SK-N-SH (cell line): ENCODE results near the gene FLT3LG. TPM values are rescaled to one million over a fixed set of nuclear protein-coding genes. Genes with fewer than 3 reads are reported as not detected.

Experiments
- CTCF ChIA-PET: fragments of 300-600, 350-600 bp; formaldehyde crosslinking; extraction: SDS; loops from one replicate; lab custom pipeline; 2021; lab: Yijun Ruan, JAX
- POLR2A ChIA-PET: fragments of 350-600 bp; sonication (Branson Sonifier 250); formaldehyde crosslinking; extraction: SDS; loops from one replicate; lab custom pipeline; 2020; ENCODE audit warnings: antibody characterized with exemption, inconsistent platforms; lab: Yijun Ruan, JAX
- DNase-seq: peaks from one replicate; pipeline ENCODE4 v3.0.0; 2012
- H2AFZ ChIP-seq: fragments of 200-600 bp; sonication (generic); 2 replicates; pipeline ENCODE4 v1.8.1; 2016; ENCODE audit warnings: antibody characterized with exemption, mild to moderate bottlenecking, low read depth
- H3F3A ChIP-seq: fragments of 200-600 bp; sonication (generic); replicated peaks from 2 replicates; pipeline ENCODE3; 2016; ENCODE audit warnings: antibody characterized with exemption, mild to moderate bottlenecking; ENCODE audit not compliant: insufficient read depth
- H3K27ac ChIP-seq, 2 experiments: fragments of 200-500 bp in 1 of 2; fragments of 200-600 bp in 1 of 2; sonication (Bioruptor generic) in 1 of 2; sonication (generic), shearing (Covaris generic) in 1 of 2; 2 replicates each; pipeline versions ENCODE4 v1.5.1 to v1.6.1; 2014 to 2016; ENCODE audit warnings: low read depth in 2 of 2, inconsistent platforms in 1 of 2, low read length in 1 of 2, mild to moderate bottlenecking in 1 of 2, mixed read lengths in 1 of 2
- H3K27me3 ChIP-seq: fragments of 200-600 bp; sonication (generic), shearing (Covaris generic); 2 replicates; pipeline ENCODE4 v1.6.1; 2016; ENCODE audit warnings: mixed run types; ENCODE audit not compliant: insufficient read depth
- H3K36me3 ChIP-seq, 2 experiments: fragments of 200-500 bp in 1 of 2; fragments of 200-600 bp in 1 of 2; sonication (Bioruptor generic) in 1 of 2; sonication (generic) in 1 of 2; replicated peaks in 1 of 2; 2 replicates each; pipeline versions ENCODE3 to v1.5.1; 2014 to 2016; ENCODE audit warnings: low read length in 1 of 2, mild to moderate bottlenecking in 1 of 2; ENCODE audit not compliant: insufficient read depth in 2 of 2, control insufficient read depth in 1 of 2
- H3K4me1 ChIP-seq, 2 experiments: fragments of 200-500 bp in 1 of 2; fragments of 200-600 bp in 1 of 2; sonication (Bioruptor generic) in 1 of 2; sonication (generic), shearing (Covaris generic) in 1 of 2; 2 replicates each; pipeline versions ENCODE4 v1.5.1 to v1.6.1; 2014 to 2016; ENCODE audit warnings: low read depth in 1 of 2, low read length in 1 of 2, mixed run types in 1 of 2; ENCODE audit not compliant: insufficient read depth in 2 of 2, control insufficient read depth in 1 of 2
- H3K4me2 ChIP-seq: fragments of 200-600 bp; sonication (generic), shearing (Covaris generic); 2 replicates; pipeline ENCODE4 v1.6.1; 2017; ENCODE audit warnings: mixed run types
- H3K4me3 ChIP-seq, 2 experiments: fragments of 200-500 bp in 1 of 2; fragments of 200-600 bp in 1 of 2; sonication (Bioruptor generic) in 1 of 2; sonication (generic), shearing (Covaris generic) in 1 of 2; 2 replicates each; pipeline versions ENCODE4 v1.5.1 to v1.8.1; 2014 to 2016; ENCODE audit warnings: low read depth in 2 of 2, inconsistent platforms in 1 of 2, low read length in 1 of 2, mild to moderate bottlenecking in 1 of 2, mixed read lengths in 1 of 2, moderate library complexity in 1 of 2
- H3K79me2 ChIP-seq: fragments of 200-600 bp; sonication (generic); 2 replicates; pipeline ENCODE4 v1.8.1; 2017; ENCODE audit warnings: mild to moderate bottlenecking; ENCODE audit not compliant: insufficient read depth
- H3K9ac ChIP-seq: fragments of 200-600 bp; sonication (generic); 2 replicates; pipeline ENCODE4 v1.6.1; 2017; ENCODE audit warnings: mixed run types
- H3K9me2 ChIP-seq: fragments of 200-600 bp; sonication (generic); 2 replicates; pipeline ENCODE4 v1.6.1; 2017; ENCODE audit warnings: mixed run types
- H3K9me3 ChIP-seq: fragments of 200-600 bp; sonication (generic); 2 replicates; pipeline ENCODE4 v1.6.1; 2017; ENCODE audit warnings: mixed run types, mild to moderate bottlenecking, moderate library complexity
- H4K20me1 ChIP-seq: fragments of 200-600 bp; sonication (generic); 2 replicates; pipeline ENCODE4 v1.6.1; 2017; ENCODE audit warnings: mild to moderate bottlenecking, mixed run types; ENCODE audit not compliant: insufficient read depth
- CTCF ChIP-seq: fragments of 200-600 bp; sonication (generic); IDR thresholded peaks from 2 replicates; pipeline ENCODE4 v1.6.1; 2017; ENCODE audit warnings: antibody characterized with exemption, mild to moderate bottlenecking, moderate library complexity
- EP300 ChIP-seq, 2 experiments: IDR thresholded peaks; 2 replicates each; pipeline versions ENCODE4 v1.4.0 to v1.6.1; 2012; ENCODE audit warnings: borderline replicate concordance in 1 of 2, low read depth in 1 of 2, low read length in 1 of 2
- EZH2phosphoT487 ChIP-seq: fragments of 200-600 bp; sonication (generic); IDR thresholded peaks from 2 replicates; pipeline ENCODE4 v1.6.1; 2017; ENCODE audit warnings: low read depth, mixed run types, mild to moderate bottlenecking, antibody characterized with exemption, moderate library complexity, borderline replicate concordance
- FOSL2 ChIP-seq: IDR thresholded peaks from 2 replicates; pipeline ENCODE4 v1.4.0; 2012; ENCODE audit warnings: low read depth, mild to moderate bottlenecking, moderate library complexity, borderline replicate concordance
- FOXJ3 ChIP-seq: sonication (generic); formaldehyde crosslinking; IDR thresholded peaks from 2 replicates; pipeline ENCODE4 v1.5.1; 2020; ENCODE audit warnings: mild to moderate bottlenecking, missing genetic modification reagents
- FOXM1 ChIP-seq: IDR thresholded peaks from 2 replicates; pipeline ENCODE4 v1.4.0; 2012; ENCODE audit warnings: low read depth, mild to moderate bottlenecking
- GABPA ChIP-seq: IDR thresholded peaks from 2 replicates; pipeline ENCODE4 v1.4.0; 2012; ENCODE audit warnings: low read depth, mild to moderate bottlenecking
- JUND ChIP-seq: IDR thresholded peaks from 2 replicates; pipeline ENCODE4 v1.4.0; 2012
- MXI1 ChIP-seq: IDR thresholded peaks from 2 replicates; pipeline ENCODE4 v1.6.1; 2012; ENCODE audit warnings: mild to moderate bottlenecking, low read depth, low read length, improper control_type of control experiment
- NRF1 ChIP-seq: IDR thresholded peaks from 2 replicates; pipeline ENCODE4 v1.6.1; 2012; ENCODE audit warnings: low read depth, mild to moderate bottlenecking, low read length
- PBX3 ChIP-seq: IDR thresholded peaks from 2 replicates; pipeline ENCODE4; 2012
- RAD21 ChIP-seq: IDR thresholded peaks from 2 replicates; pipeline ENCODE4 v1.6.1; 2012; ENCODE audit warnings: mild to moderate bottlenecking, low read length
- RFX5 ChIP-seq: IDR thresholded peaks from 2 replicates; pipeline ENCODE4 v1.6.1; 2012; ENCODE audit warnings: mild to moderate bottlenecking, improper control_type of control experiment, low read length
- RXRA ChIP-seq: IDR thresholded peaks from 2 replicates; pipeline ENCODE4 v1.4.0; 2012; ENCODE audit warnings: low read depth, mild to moderate bottlenecking, borderline replicate concordance
- SIN3A ChIP-seq: IDR thresholded peaks from 2 replicates; pipeline ENCODE4 v1.6.1; 2012; ENCODE audit warnings: low read depth, mild to moderate bottlenecking, low read length, moderate library complexity, borderline replicate concordance
- ZBTB33 ChIP-seq: IDR thresholded peaks from 2 replicates; pipeline ENCODE4 v1.4.0; 2012; ENCODE audit warnings: low read depth, borderline replicate concordance
- WGBS: methylation state at CpG from one replicate; pipeline ENCODE4 v1.1.6; 2017; ENCODE audit warnings: low lambda C conversion rate; 5-methylcytosine and 5-hydroxymethylcytosine counted together
- polyA plus RNA-seq, 3 experiments: library from polyadenylated mRNA; depleted of rRNA; stranded (reverse); fragments of >200 nt; gene quantifications; 2 replicates each; pipeline ENCODE4 v1.2.3, GENCODE V29; 2012

Gene FLT3LG
- polyA plus RNA-seq, 1 of the 3 experiments (the other 2 are of a cell fraction) = 6.4 TPM

- Histone ChIP-seq H3K4me1 (peaks cover 0 to 9% of the 10 kb centered on the region in 2 experiments; a peak in 1 of 4 replicates), H3K9me3 (no peaks in the 10 kb centered on the region), H3K79me2 (no peaks in the 10 kb centered on the region), H3K4me3 (peak overlapping the region in 1 of 2 experiments; percentile 78; a peak in 1 of 4 replicates), H3K27me3 (no peaks in the 10 kb centered on the region), H3K36me3 (no peaks in the 10 kb centered on the region), H3F3A (no peaks in the 10 kb centered on the region), H3K27ac (no peak overlapping the region), H3K4me2 (peak overlapping the region; percentile 99), H3K9me2 (no peaks in the 10 kb centered on the region), H3K9ac (no peak overlapping the region), H2AFZ (no peak overlapping the region), H4K20me1 (no peaks in the 10 kb centered on the region)
- 97% methylated on average over 5 of the region's 21 CpGs for WGBS
- no peak for TF ChIP-seq GABPA
- TF ChIP-seq SIN3A = no peak
- no peak for TF ChIP-seq NRF1
- no peak for TF ChIP-seq EP300 (IDR thresholded peaks at IDR 0.05; ENCODE audit: borderline replicate concordance in 1 of 2, low read depth in 1 of 2, low read length in 1 of 2)
- no peak for TF ChIP-seq MXI1
- TF ChIP-seq CTCF = no peak
- TF ChIP-seq RAD21 = no peak
- TF ChIP-seq FOSL2 = no peak
- TF ChIP-seq EZH2phosphoT487 = no peak
- TF ChIP-seq FOXM1 = no peak
- no peak for TF ChIP-seq JUND
- TF ChIP-seq FOXJ3 (CRISPR knock-in tag) = no peak
- no peak for TF ChIP-seq RXRA
- CTCF ChIA-PET = interaction anchor here (0.6 to 2.2 kb wide), 8 partner anchors 11 to 56 kb away, joined by 3 to 11 read pairs (median 4); partner anchors contain the start of gene RCN3
- DNase-seq = no peak
- POLR2A ChIA-PET = interaction anchor here (1.5 kb wide), 1 partner anchor 18 kb away, joined by 6 read pairs; the partner anchor contains the start of gene RPS11
These were observed 40.1 kb downstream of the FLT3LG start for GRCh38 chr19:49514151-49514550.

- H3K27me3 ChIP-seq = no peaks in the 10 kb centered on the region
- H3K36me3 ChIP-seq = no peaks in the 10 kb centered on the region
- no peak overlapping the region for H3K9ac ChIP-seq
- H3K79me2 ChIP-seq = no peaks in the 10 kb centered on the region
- no peak for TF ChIP-seq SIN3A
- no peak for TF ChIP-seq GABPA
- TF ChIP-seq FOSL2 = no peak
- no peak for TF ChIP-seq PBX3
- TF ChIP-seq RFX5 = no peak
- no peak for TF ChIP-seq ZBTB33
- H3K4me2 ChIP-seq = no peak overlapping the region
- POLR2A ChIA-PET = no interaction called here
- WGBS = 77% methylated on average over 4 of the region's 4 CpGs
- CTCF ChIA-PET = interaction anchor here (0.9 to 1.8 kb wide), 3 partner anchors 10 to 31 kb away, joined by 4 to 11 read pairs (median 4); no protein-coding TSS in a partner anchor
- peaks cover 0 to 9% of the 10 kb centered on the region in 2 experiments; a peak in 1 of 4 replicates for H3K4me1 ChIP-seq
- no peak overlapping the region for H2AFZ ChIP-seq
- no peak overlapping the region for H3K4me3 ChIP-seq
- H3K9me2 ChIP-seq = no peaks in the 10 kb centered on the region
- no peak overlapping the region for H3K27ac ChIP-seq
- H3K9me3 ChIP-seq = no peaks in the 10 kb centered on the region
- DNase-seq = no peak
- H4K20me1 ChIP-seq = no peaks in the 10 kb centered on the region
- no peaks in the 10 kb centered on the region for H3F3A ChIP-seq
These were observed 41.8 kb downstream of the FLT3LG start for GRCh38 chr19:49515767-49516166.
